IMR-90 (cell line): ENCODE measurements around the gene DCAF5.

ENCODE experiments used
- BHLHE40 ChIP-seq: fragments of 150-350 bp; IDR thresholded peaks from 2 replicates; pipeline ENCODE4 v1.6.1; 2016; ENCODE audit warnings: mild to moderate bottlenecking, low read depth, low read length
- CEBPB ChIP-seq: IDR thresholded peaks from 2 replicates; pipeline ENCODE4 v1.6.1; 2012; ENCODE audit warnings: low read depth, low read length, improper control_type of control experiment
- CHD1 ChIP-seq: IDR thresholded peaks from 2 replicates; pipeline ENCODE4 v1.6.1; 2012; ENCODE audit warnings: low read depth, low read length, improper control_type of control experiment
- CTCF ChIP-seq: conservative IDR thresholded peaks from 2 replicates; pipeline ENCODE4 v1.5.1; 2012; ENCODE audit warnings: mild to moderate bottlenecking, low read depth, low read length, improper control_type of control experiment
- FOS ChIP-seq: fragments of 150-350 bp; IDR thresholded peaks from 2 replicates; pipeline ENCODE4 v1.6.1; 2016; ENCODE audit warnings: low read depth, low read length
- MAFK ChIP-seq: IDR thresholded peaks from 2 replicates; pipeline ENCODE4 v1.6.1; 2012; ENCODE audit warnings: low read depth, low read length, improper control_type of control experiment
- MAZ ChIP-seq: IDR thresholded peaks from 2 replicates; pipeline ENCODE4 v1.6.1; 2012; ENCODE audit warnings: low read depth, mild to moderate bottlenecking, low read length, improper control_type of control experiment, moderate library complexity, borderline replicate concordance
- NFE2L2 ChIP-seq: fragments of 150-350 bp; IDR thresholded peaks from 2 replicates; pipeline ENCODE4 v1.6.1; 2016; ENCODE audit warnings: low read depth, mild to moderate bottlenecking, low read length
- POLR2A ChIP-seq: IDR thresholded peaks from 2 replicates; pipeline ENCODE4 v1.6.1; 2012; ENCODE audit warnings: mild to moderate bottlenecking, low read depth, low read length
- RAD21 ChIP-seq: IDR thresholded peaks from 2 replicates; pipeline ENCODE4 v1.6.1; 2012; ENCODE audit warnings: low read length, improper control_type of control experiment
- RFX5 ChIP-seq: IDR thresholded peaks from 2 replicates; pipeline ENCODE4 v1.8.0; 2012; ENCODE audit warnings: low read depth, mild to moderate bottlenecking, low read length, moderate library complexity
- SMC3 ChIP-seq: fragments of 150-350 bp; IDR thresholded peaks from 2 replicates; pipeline ENCODE4 v1.6.1; 2016; ENCODE audit warnings: low read depth, mild to moderate bottlenecking, antibody characterized with exemption, low read length, moderate library complexity

DNA sequence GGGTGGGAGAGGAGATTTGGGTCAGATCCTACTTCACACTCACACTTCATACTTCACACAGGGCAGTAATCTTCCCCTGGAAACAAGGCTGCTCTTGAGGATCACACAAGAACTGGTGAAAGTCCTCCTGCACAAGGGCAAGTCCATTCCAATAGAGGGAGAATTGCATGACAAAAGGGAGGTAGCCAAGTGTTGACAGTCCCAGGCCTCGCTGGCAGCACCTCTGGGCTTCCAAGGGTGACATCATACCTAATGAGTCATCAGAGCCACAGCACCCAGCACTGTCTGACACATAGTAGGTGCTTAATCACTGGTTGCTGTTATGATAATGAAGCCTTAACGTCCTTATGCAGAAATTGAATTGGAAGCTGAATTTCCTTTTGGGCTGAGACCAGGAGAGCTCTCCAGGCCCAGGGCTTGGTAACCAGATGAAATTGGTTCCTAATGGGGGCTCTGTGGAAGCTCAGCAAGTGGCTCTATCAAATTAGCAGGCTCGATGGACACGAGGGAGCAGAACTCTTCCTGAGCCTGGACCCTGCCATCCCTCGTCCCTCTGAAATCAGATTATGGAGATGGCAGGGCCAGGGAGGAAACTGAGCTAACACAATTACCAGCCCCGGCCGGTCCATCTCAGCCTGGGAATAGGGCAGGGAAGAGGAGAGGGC, 115.0 kb downstream of the DCAF5 start:
- TF ChIP-seq CTCF (no peak), SMC3 (no peak), POLR2A (no peak), CEBPB (no peak), RAD21 (no peak), CHD1 (no peak), MAFK (no peak), RFX5 (no peak), MAZ (no peak), FOS (peak; percentile 40; the same call in 1 of the 2 replicates), BHLHE40 (no peak), NFE2L2 (no peak)
